GM10266 (cell line): Measurements from ENCODE around the gene TMEM87B.
"Not testable (repeated sequence)": the region's sequence is repeated elsewhere in the genome, so short reads cannot be mapped to it uniquely, and the experiment has no call there.

Experiments
- DNase-seq: peaks from one replicate; pipeline ENCODE4 v3.0.0; 2012; ENCODE audit errors: extremely low spot score
- CTCF ChIP-seq: IDR thresholded peaks from 2 replicates; pipeline ENCODE4 v1.5.1; 2012; ENCODE audit warnings: mild to moderate bottlenecking, low read depth; ENCODE audit not compliant: control insufficient read depth, insufficient read depth; ENCODE audit errors: missing control alignments

TMEM87B gene

DNA sequence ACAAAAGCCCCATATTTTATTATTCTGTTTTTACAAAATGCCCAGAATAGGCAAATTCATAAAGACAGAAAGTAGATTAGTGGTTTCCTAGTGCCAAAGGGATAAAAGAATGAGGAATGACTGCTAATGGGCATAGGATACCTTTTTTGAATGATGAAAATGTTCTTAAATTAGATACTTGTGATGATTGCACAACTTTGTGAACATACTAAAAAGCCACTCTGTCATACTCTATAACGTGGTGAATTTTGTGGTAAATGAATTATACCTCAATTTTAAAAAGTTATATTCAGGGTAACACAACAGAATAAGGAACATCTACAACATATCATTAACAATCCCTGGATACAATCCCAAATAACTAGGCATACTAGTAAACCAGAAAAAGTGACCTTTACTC lies 74.0 kb downstream of the TMEM87B start:
- no peak for DNase-seq
- TF ChIP-seq CTCF: no peak

GRCh38 chr2:112133344-112133743 lies 78.3 kb downstream of the TMEM87B start:
- DNase-seq: no peak
- no peak for TF ChIP-seq CTCF

DNA sequence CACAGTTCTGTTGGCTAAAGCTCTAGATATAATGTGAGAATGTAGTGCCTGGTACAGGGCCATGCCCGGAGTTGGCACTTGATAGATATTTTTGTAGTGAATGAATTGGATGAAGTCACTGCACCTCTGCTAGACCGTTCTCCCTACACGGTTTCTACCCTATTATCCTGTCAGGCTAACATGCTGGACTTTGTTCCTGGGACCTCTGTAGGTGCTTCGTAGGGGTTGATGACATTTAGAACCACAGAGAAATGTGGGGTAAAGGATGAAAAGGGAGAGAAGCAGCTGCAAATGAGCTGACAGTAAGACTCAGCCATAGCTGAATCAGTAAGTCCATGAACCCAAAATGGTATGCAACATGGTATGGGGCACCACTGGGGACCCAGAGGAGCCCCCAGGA lies 79.1 kb downstream of the TMEM87B start:
- no peak for TF ChIP-seq CTCF

DNA sequence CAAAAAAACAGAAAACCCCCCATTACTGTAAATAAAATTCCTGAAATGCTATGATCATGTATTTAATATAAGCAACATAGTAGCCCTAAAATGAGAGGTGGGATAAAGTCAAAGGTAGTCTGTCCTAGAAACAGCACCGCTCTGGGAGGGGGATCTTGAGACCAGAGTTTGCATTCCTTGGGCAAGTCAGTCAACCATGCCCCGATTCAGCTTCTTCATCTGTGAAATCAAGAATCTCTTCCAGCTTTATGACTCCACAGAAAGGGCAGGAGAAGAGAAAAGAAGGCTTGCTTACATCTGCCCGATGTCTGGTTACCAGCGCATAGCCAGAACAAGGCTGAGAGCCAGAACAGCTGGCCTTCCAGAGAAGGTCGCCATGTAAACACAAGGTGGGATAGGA lies 81.0 kb downstream of the TMEM87B start:
- DNase-seq: no peak
- no peak for TF ChIP-seq CTCF

More for the DNA sequence above, 79.1 kb downstream of the TMEM87B start:
- DNase-seq: no peak

DNA sequence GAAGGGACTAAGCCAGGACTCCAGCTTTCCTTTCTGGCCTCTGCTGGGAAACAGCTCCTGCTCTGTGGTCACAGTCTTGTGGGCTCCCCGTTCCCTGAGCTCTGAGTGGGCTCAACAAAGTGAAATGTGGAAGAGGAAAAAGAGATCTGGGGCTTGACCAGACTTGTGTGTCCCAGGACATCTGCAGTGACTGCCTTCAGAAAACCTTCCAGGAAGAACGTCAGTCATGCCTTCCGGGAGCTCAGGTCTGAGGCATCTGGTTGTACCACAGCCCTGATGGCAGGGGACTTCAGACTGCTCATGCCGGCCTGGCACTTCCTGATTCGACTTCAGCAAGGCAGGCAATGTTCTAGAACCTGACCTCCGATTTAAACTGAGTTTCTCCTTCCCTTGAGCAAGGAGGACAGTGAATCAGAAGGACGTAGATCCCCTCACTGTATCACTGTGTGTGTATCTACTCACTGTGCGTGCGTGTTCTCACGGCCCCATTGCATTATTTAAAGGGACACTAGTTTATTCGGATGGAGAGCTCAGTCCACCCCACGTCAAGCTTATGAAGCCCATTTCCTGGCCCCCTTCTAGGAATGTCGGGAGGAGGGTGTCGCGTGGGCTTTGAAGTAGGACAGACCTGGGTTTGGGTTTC lies 82.6 kb downstream of the TMEM87B start:
- TF ChIP-seq CTCF: no peak
- no peak for DNase-seq

DNA sequence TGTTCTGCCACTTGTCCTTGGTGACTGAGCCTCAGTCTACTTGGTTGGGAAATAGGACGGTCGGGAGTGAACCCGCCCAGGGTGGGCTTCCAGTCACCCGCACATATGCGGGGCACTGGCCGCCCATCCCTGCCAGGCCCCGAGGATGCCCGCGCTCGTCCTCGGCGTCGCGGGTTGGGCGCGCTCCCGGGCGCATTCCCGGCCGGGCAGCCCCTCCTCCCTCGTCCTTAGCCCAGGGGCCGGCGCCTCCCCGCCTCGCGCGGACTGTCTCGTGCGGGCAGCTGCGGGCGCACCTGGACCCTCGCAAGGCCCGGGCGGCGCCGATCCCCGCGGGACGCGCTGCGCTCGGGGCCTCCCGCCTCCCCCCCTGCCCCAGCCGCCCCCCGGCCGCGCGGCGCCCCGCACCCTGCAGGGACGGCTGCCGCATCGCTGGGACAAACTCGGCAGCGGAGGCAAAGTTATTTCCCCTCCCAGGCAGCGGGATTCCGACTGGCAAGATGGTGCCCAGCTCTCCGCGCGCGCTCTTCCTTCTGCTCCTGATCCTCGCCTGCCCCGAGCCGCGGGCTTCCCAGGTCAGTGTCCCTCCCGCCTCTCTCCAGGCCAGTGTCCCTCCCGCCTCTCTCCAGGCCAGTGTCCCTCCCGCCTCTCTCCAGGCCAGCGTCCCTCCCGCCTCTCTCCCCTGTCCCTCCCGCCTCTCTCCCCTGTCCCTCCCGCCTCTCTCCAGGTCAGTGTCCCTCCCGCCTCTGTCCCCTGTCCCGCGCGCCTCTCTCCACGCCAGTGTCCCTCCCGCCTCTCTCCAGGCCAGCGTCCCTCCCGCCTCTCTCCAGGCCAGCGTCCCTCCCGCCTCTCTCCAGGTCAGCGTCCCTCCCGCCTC lies 83.3 kb downstream of the TMEM87B start, which contains the start of gene FBLN7:
TSS of gene FBLN7 (plus strand) at position 227 of the 874 bp plus-strand sequence. CDS start at position 498, 271 bp downstream.
- no peak for TF ChIP-seq CTCF
- DNase-seq: no peak

DNA sequence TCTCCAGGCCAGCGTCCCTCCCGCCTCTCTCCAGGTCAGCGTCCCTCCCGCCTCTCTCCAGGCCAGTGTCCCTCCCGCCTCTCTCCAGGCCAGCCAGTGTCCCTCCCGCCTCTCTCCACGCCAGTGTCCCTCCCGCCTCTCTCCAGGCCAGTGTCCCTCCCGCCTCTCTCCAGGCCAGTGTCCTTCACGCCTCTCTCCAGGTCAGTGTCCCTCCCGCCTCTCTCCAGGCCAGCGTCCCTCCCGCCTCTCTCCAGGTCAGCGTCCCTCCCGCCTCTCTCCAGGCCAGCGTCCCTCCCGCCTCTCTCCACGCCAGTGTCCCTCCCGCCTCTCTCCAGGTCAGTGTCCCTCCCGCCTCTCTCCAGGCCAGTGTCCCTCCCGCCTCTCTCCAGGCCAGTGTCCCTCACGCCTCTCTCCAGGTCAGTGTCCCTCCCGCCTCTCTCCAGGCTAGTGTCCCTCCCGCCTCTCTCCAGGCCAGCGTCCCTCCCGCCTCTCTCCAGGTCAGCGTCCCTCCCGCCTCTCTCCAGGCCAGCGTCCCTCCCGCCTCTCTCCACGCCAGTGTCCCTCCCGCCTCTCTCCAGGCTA lies 84.1 kb downstream of the TMEM87B start:
- not testable (repeated sequence) for DNase-seq

- not testable (repeated sequence) for DNase-seq
Observed at GRCh38 chr2:112139661-112140204, 84.7 kb downstream of the TMEM87B start.
